Suprapubic skin (tissue), 3 donors: ENCODE data around the gene DDR1.

Experiments
- EP300 ChIP-seq: sonication (generic); formaldehyde crosslinking; IDR thresholded peaks from one replicate; pipeline ENCODE4 v1.6.1; 2017; ENCODE audit warnings: antibody characterized with exemption
- POLR2A ChIP-seq, 2 donors: fragments of 450-650 bp; IDR thresholded peaks; one replicate each; pipeline ENCODE4 v1.6.1; 2017; ENCODE audit warnings: antibody characterized with exemption in 2 of 2, mild to moderate bottlenecking in 2 of 2, moderate library complexity in 2 of 2
- TF ChIP-seq, protein P1 (sequence below), 2 donors: fragments of 200-600 bp in 1 of 2; fragments of 450-650 bp in 1 of 2; sonication (generic) in 1 of 2; IDR thresholded peaks; one replicate each; pipeline ENCODE4 v1.5.1; 2016 to 2019; ENCODE audit warnings: antibody characterized with exemption in 2 of 2, mild to moderate bottlenecking in 1 of 2, moderate library complexity in 1 of 2

- TF ChIP-seq POLR2A (IDR thresholded peaks at IDR 0.05): no peak
- TF ChIP-seq, protein P1, sequence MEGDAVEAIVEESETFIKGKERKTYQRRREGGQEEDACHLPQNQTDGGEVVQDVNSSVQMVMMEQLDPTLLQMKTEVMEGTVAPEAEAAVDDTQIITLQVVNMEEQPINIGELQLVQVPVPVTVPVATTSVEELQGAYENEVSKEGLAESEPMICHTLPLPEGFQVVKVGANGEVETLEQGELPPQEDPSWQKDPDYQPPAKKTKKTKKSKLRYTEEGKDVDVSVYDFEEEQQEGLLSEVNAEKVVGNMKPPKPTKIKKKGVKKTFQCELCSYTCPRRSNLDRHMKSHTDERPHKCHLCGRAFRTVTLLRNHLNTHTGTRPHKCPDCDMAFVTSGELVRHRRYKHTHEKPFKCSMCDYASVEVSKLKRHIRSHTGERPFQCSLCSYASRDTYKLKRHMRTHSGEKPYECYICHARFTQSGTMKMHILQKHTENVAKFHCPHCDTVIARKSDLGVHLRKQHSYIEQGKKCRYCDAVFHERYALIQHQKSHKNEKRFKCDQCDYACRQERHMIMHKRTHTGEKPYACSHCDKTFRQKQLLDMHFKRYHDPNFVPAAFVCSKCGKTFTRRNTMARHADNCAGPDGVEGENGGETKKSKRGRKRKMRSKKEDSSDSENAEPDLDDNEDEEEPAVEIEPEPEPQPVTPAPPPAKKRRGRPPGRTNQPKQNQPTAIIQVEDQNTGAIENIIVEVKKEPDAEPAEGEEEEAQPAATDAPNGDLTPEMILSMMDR (IDR thresholded peaks at IDR 0.05): no peak
- no peak for TF ChIP-seq EP300
These were observed 13.6 kb downstream of the DDR1 start for GRCh38 chr6:30897882-30898281.
